Activated CD4-positive, CD25-positive, alpha-beta regulatory T cell treated with anti-CD3 and anti-CD28 coated beads, Interleukin-2, amount 50 U/mL, for 16 hours (primary cell): ENCODE measurements around the gene HHATL.

Experiments
- DNase-seq: peaks from one replicate; pipeline ENCODE4 v3.0.0-alpha.2; 2020; ENCODE audit warnings: low read depth, low spot score

The HHATL gene

DNA sequence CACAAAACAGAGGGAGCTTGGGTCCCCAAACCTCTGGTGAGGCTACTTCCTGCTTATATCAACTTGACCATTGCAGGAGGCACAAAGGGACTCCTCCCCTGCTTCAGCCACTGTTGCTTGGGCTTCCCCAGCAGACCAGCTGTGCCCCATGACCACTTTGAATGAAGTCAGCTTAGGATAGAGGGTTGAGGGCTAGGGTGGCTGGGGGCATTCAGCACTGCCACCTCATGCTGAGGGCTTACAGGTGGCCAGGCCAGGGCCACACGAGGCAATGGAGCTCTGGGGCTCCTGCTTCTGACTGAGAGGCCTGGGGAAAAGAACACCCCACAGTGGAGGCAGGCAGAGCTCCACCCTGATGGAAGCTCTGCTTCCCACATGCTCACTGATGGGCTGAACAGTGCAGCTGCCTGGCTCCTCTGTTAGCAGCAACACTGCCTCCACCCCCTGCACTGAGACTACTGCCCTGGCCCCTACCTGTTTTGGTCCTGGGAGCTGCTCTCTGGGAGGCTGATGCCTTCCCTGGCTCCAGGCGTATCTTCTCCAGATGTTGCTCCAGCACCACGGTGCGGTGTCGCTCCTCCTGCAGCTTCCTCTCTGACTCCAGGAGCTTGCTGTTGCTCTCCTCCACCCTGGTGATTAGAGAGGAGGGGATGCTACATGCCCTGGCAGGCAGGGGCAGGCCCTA is 10.2 kb upstream of the HHATL start:
- no peak for DNase-seq

DNA sequence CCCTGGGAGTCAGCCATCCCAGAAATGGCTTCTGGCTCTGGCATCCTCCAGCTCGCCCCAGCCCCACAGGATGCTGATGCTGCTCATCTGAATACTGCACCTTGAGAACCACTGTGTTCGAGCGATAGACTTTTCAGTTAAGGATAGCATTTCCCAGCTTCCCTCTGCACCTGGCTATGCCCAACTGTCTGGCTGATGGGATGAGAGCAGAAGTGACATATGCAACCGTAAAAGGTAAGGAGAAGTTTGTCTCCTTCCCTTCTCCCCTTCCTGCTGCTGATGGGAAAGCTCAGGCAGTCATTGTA is 9.7 kb upstream of the HHATL start:
- DNase-seq: no peak

DNA sequence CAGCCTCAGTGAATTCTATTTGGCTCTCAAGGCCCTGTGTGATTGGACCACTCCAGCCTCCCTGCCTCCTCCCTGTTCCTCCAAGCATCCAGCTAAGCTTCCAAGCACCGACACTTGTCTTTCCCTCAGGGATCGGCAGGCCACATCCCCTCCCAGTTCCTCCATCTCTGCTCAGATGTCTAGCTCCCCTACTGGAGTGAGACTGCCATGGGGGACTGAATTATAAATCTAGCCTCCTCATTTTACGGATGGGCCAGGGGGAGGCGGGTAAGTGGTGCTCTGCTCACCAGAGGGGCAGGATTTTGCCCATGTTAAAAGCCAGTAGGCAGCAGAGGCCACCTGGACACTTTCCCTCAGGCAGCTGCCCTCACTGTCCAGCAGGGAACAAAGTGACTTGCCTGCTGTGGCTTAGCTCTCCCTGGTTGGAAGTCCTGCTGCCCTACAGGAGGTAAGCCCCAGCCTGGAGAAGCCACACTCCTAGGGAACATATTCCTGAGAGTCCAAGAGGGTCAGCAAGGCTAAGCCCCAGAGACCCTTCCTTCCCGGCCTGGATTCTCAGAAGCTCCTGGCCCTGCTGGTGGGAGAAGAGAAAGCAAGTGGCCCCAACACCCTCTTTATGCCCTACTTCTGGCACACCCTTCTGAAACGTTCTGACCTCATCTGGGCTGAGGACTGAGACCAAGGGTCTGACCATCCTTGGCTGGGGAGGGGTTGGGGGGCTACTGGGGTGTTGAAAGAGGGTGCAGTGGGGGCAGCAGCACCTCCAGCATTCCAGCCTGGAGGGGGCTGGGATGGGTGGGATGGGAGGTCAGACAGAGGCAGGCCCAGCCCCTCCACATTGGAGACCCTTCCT is 9.1 kb upstream of the HHATL start:
- DNase-seq: no peak

GRCh38 chr3:42710323-42711021 is 7.9 kb upstream of the HHATL start:
- no peak for DNase-seq

DNA sequence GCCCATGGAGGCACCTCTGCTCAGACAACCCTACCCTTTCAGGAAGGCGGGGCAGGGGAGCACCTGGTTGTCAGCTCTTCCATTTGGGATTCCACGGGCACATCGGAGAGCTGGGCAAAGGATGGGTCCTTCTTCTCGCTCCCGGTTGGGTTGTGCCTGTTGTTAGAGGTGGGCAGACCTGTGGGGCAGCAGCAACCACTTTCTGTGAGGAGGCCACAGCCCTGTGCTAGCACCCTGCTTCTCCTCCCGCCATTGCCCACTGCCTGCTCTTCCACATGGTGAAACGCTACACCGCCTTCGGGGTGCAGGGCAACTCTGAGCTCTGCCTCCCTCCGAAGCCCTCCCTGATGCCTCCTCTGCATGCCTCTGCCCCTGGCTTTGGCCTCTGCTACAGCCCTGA is 7.0 kb upstream of the HHATL start:
- no peak for DNase-seq

GRCh38 chr3:42708611-42709151 is 6.1 kb upstream of the HHATL start:
- no peak for DNase-seq

DNA sequence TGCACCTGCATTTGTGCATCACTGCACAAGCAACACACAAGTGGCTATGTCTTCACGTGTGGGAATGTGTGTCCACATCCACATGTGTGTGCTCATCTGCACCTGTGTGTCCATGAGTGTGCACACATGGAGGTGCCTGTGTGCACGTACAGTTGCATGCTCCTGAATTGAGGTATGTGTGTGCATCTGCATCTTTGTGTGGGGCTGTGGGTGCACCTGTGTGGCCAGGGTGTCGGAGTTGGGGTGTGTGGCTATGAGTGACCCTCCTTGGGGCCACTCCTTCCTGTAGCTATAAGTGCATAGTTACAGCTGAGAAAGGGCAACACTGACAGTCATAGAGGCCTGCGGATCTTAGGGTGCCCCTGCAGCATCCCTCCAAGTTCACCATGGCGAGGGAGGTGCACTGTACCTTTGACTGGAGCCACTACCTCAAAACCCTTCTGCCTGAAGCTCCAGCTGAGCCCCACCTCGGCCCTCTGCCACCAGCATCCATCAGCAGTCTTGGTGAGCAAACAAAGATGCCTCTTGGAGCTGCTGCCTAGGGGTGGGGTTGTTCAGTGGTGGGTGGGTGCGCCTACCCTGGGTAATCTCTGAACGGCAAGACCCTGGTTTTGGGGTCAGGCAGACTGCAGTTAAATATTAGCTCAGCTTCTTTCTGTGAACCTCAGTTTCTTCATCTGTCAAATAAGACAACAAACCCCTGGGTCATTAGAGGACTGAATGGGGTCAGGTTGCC is 5.2 kb upstream of the HHATL start:
- no peak for DNase-seq

DNA sequence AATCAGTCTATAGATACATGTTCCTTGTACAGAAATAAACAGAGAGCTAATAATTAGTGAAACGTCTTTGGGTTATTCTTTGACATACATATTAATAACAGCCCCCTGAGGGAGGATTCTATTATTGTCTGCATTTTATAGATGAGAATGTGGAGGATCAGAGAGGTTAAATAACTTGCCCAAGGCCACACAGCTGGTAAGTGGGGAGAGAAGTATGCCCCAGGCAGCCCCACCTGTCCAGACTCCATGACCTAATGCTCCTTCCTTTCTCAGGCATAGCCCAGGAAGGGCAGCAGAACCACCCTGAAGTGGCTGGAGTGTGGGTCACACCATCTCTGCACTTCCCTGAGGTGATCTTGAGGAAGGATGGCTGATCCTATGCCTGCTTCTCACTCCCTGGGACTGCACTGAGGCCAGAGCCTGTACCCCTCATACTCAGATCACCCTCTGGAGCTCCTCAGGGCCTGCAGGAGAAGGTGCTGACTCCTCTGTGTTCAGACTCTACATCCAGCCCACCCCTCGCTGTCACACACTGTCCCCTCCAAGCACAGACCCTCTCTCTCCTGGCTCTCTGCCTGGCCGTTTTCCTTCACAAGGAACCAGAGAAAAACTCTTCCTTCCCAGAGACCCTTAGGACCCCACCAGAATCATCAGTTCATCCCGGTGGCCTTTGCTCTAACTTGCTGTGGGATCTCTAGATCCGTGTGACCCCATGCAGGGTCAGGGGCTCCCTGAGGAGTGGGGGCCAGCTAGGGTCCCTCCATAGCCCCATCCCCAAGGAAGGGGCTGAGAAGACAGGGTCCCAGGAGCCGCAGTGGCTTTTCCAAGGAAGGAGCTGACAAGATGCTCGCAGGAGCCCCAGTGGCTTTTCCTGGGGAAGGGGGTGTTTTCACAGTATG is 4.4 kb upstream of the HHATL start:
- DNase-seq: no peak

GRCh38 chr3:42705962-42706585 is 3.5 kb upstream of the HHATL start:
- DNase-seq: no peak

DNA sequence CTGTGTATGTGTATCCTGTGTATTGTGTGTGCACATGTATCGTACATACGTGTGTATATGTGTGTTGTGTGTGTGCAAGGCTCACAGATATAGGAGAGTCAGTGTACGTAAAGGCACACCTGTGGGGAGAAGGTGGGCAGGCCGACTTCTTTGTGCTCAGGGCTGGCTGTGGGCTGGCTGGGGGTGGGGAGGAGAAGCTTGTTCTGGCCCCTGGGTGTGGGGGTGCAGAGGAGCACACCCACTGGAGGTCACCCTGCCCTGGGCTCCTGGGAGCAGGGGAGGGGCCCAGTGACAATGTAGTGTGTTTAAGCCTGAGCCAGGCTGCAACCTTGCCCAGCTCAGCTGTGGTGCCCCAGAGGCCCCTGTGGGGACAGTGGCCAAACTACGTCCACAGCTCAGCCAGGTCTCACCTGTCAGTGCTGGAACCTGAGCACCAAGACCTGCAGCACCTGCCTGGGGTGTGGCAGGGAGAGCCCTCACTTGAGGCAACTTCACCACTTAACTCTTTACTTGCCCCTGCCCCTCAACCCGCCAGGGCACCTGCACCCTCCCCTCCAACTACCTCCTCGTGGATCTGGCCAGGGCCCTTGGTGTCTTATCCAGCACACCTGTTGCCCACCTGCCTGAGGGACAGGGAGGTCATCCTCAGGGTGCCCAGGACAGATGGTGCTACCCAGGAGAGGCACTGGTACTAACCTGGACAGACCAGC is 2.6 kb upstream of the HHATL start:
- no peak for DNase-seq

- no peak for DNase-seq
Measured at GRCh38 chr3:42704136-42704841, 1.7 kb upstream of the HHATL start.

- DNase-seq: no peak
Measured at GRCh38 chr3:42703695-42704025, 1.1 kb upstream of the HHATL start.

GRCh38 chr3:42702982-42703694 is 540 bp upstream of the HHATL start:
- DNase-seq: no peak

DNA sequence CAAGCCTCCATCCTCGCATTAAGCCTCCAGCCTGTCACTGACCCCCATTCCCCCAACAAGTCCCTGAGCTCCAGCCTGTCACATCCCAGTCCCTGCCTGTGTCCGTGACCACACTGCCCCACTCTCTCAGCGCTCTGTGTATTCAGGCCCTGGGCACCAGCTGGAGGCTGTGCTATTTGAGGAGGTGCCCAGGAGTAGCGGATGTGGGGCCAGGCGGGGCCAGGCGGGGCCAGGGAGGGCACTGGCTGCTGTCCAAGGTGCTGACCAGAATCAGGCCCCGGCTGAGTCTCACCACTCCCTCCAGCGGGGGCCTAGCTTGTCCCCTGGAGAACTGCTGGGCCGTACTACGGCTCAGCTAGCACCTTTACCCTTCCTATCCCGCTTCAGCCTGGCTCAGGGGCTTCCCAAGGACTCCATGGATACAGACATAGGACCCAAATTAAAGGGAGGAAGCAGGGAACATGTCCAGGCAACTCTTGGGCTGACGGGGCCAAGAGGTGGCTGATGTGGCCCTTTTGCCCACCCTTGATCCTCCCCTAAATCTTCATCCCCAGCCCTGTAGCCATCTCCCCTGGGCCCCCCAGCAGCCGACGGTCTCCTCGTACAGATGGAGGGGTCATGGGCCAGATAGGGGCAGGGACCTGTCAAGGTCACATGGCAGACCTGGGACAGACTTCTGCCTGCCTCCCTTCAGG is 1.1 kb downstream of the HHATL start:
- DNase-seq: no peak

DNA sequence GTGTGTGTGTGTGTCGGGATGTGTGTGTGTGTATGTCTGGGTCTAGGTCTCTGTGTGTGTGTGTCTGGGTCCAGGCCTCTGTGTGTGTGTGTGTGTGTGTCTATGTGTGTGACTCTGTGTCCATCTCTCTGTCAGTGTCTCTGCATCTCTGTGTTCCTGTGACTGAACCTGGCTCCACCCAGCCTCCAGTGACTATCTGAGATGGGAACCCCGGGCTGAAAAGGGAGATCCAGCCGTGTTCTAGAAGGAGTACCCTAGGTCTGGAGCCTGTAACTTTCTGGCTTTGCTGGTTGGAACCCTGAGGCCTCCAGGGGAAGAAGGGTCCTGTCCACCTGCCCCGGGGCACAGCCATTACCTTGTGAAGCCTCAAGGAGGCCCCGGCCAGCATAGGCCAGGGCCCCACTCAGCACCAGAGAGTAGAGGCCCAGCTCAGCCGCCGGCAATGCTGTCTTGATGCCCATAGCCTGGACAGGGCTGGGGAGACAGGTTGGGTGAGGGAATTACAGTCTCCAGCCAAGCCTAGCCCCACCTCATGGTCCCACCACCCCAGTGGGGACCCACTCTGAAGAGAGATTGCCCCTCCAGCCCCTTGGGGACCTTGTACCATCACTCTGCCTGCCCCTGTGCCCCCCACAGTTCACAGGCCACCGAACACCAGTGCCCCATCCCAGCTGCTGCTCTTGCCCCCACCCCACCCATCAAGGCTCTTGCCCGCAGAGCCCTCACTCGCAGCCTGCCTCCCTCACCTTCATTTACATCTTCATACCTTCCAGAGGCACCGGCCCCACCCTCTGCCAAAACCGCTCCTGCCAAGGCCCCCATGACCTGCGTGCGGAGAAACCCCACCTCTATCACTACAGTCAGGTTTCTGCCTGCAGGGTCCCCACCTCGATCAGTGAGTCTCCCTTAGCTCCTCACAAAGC is 2.0 kb downstream of the HHATL start:
- DNase-seq: no peak

- no peak for DNase-seq
Measured at GRCh38 chr3:42699511-42699971, 3.1 kb downstream of the HHATL start.

DNA sequence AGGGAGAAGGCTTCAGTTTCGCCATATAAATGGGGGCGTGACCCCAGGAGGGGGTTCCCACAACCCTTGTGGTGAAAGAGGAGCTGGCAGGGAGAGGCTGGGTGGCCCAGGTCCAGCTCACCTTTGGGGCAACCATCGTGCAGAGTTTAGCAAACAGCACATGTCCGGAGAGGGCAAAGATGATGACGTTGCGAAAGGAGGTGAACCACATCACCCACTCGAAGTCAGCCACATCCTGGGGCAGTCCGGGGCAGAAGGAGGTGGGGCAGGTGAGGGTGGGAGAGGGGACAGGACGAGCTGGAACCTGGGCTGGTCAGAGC is 3.7 kb downstream of the HHATL start:
- no peak for DNase-seq
